Pancreas (tissue), 10 donors: Measurements from ENCODE around the gene RBSN. TPM values are rescaled to one million over a fixed set of nuclear protein-coding genes. Genes with fewer than 3 reads are reported as not detected.

Experiments used
- ATAC-seq, 4 donors: fragments of 200-7000 bp; cut with Tn5 transposase; one replicate each; pipeline versions ENCODE4 v1.8.0 to v1.9.1; 2020; ENCODE audit warnings: mild to moderate bottlenecking in 4 of 4, moderate library complexity in 4 of 4
- DNase-seq, 6 donors: peaks; one replicate each; pipeline ENCODE4 v3.0.0-alpha.2; 2020
- FAIRE-seq: peaks from 2 replicates; lab custom pipeline; 2012; peaks lifted over from hg19 to GRCh38; lab: Jason Lieb, UNC
- H3K27ac ChIP-seq, 4 donors: fragments of 200-600 bp; sonication (generic); 1 replicate in 3 of 4; 2 replicates in 1 of 4; pipeline versions ENCODE4 v1.5.0 to v1.8.0; 2020
- H3K27me3 ChIP-seq, 4 donors: fragments of 200-600 bp; one replicate each; pipeline ENCODE4 v1.8.0; 2021
- H3K36me3 ChIP-seq, 3 donors: fragments of 200-600 bp; sonication (generic) in 1 of 3; one replicate each; pipeline versions ENCODE4 v1.5.0 to v1.8.0; 2020 to 2021
- H3K4me1 ChIP-seq, 3 donors: fragments of 200-600 bp; one replicate each; pipeline ENCODE4 v1.8.0; 2021
- H3K4me3 ChIP-seq, 4 donors: fragments of 200-600 bp; sonication (generic) in 2 of 4; one replicate each; pipeline versions ENCODE4 v1.5.0 to v1.8.0; 2020 to 2021
- H3K9me3 ChIP-seq, 4 donors: fragments of 200-600 bp; one replicate each; pipeline ENCODE4 v1.8.0; 2021
- CTCF ChIP-seq, 4 donors: fragments of 200-600 bp; sonication (generic) in 3 of 4; IDR thresholded peaks; one replicate each; pipeline versions ENCODE4 v1.5.0 to v1.8.0; 2021; ENCODE audit warnings: antibody characterized with exemption in 4 of 4
- WGBS, 2 donors: extraction: QIAGEN DNeasy Blood & Tissue Kit; methylation state at CpG; one replicate each; pipeline ENCODE4 v1.1.7; 2013; 5-methylcytosine and 5-hydroxymethylcytosine counted together
- intact Hi-C, 3 donors: fragments of 100-400 bp; cut with DNase I; formaldehyde crosslinking; loops; one replicate each; pipeline versions ENCODE4 v1.11.1 to v1.14.2; 2022
- polyA plus RNA-seq, 2 donors: library from polyadenylated mRNA; stranded (reverse); fragments of 200-250 nt; gene quantifications; one replicate each; pipeline ENCODE4 v1.2.3, GENCODE V29; 2013
- total RNA-seq, 6 donors: library from RNA; stranded (reverse); fragmentation: NEBNext Ultra II Directional in 4 of 6; extraction: Animal tissue kit (Norgen Biotek cat#: 25700) in 4 of 6; gene quantifications; one replicate each; pipeline versions ENCODE4 v1.2.1 to v1.2.4, GENCODE V29; 2021 to 2023
- donor health status: healthy with polysubstance abuse.
- donor health status: DM: no; HTN: no; CAD: no; lungs with moderate emphysema.
- donor health status: DM: no; HTN: no; CAD: no.
- donor health status: control.
- donor health status: control.
- donor health status: Bipolar disorder and iron deficiency.
- donor health status: DM: yes; HTN: yes; CAD: no.
- donor health status: DM: no; HTN: no; CAD: no.
- donor health status: DM: no; HTN: no; CAD: no.
- donor health status: DM: yes; HTN: yes; CAD: no.

The RBSN gene
- total and polyA plus RNA-seq, 8 donors: 5.7 to 10.9 (median 8.5) TPM

DNA sequence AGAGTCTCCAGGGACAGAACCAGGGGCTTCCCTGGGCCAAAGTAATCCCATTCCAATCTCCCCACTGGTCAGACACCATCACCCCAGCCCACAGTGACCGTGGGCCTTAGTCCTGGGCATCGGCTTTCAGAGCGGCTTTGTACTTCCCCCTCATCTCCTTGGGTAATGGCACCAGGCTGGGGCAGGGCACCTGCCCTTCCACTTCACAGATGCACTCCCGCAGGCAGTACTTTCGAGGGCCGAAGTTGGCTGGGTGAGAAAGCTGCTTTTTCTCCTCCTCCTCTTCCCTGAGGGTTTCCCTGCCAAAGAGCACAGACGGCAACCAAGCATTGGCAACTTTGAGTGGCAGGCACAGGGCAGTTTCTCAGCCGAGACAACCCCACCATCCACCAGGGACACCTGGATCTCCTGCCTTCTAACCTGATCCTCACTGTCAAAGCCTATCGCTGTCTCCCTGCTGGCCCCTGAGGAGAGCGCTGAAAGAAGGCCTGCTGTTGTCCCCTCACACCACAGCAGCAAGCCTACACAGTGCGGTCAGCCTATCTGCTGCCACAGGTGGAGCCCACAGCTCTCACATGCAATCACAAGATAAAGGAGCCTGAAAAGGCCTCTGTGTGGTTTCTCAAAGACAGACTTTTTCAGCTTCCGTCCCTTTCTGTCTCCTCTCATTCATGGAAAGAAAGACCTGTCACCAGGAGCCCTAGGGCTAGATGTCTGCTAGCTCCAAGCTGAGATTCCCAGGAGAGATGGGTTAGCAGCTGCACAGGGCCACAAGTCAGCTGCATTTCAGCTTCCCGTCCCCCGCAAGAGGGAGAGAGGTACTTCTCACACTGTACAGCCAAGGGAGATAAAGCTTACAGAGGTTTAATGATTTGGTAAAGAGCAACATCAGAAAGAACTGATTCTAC lies 46.4 kb downstream of the RBSN start:
- Histone ChIP-seq H3K4me1 (no peaks in the 10 kb centered on the region), H3K27me3 (no peaks in the 10 kb centered on the region), H3K4me3 (no peak overlapping the region), H3K9me3 (no peaks in the 10 kb centered on the region), H3K36me3 (peaks cover 3 to 23% (median 14%) of the 10 kb centered on the region in 3 donors), H3K27ac (no peak overlapping the region)
- DNase-seq: no peak
- TF ChIP-seq CTCF (IDR thresholded peaks at IDR 0.05): no peak
- intact Hi-C loops: no loop called here
- ATAC-seq: no peak
- no peak for FAIRE-seq
- WGBS, 2 donors: 95% methylated on average over 14 of the region's 14 CpGs

DNA sequence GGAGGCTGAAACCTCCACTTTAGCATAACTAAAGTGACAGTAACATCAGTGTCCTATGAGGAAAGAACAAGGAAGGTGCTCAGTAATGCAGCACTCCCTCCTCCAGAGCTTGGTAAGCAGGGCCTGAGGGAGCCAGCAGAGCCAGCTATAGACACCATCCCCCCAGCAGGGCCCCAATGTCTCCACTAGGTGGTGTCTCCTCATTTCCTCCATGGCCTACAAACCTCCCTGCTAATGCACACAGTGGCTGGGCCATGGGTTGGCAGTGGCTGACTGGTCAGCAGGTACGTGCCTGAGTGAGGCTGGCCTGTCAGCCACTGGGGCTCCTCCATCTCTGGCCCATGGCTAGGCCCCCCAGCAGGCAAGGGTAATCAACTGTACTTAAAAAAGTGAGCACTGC lies 47.4 kb downstream of the RBSN start:
- H3K4me1 ChIP-seq: no peaks in the 10 kb centered on the region
- intact Hi-C loops: no loop called here
- no peak overlapping the region for H3K4me3 ChIP-seq
- ATAC-seq (peak; percentile 69 to 90 (median 85)), DNase-seq (peak in 2 of 6 donors; percentile 36 to 39), FAIRE-seq (no peak)
- H3K27ac ChIP-seq: no peak overlapping the region
- H3K36me3 ChIP-seq: peaks cover 3 to 34% (median 17%) of the 10 kb centered on the region in 3 donors
- peak; percentile 15 to 47 (median 35) for TF ChIP-seq CTCF (IDR thresholded peaks at IDR 0.05)
- 69 to 73% methylated on average over 1 of the region's 1 CpG for WGBS, 2 donors
- H3K27me3 ChIP-seq: no peaks in the 10 kb centered on the region
- no peaks in the 10 kb centered on the region for H3K9me3 ChIP-seq

DNA sequence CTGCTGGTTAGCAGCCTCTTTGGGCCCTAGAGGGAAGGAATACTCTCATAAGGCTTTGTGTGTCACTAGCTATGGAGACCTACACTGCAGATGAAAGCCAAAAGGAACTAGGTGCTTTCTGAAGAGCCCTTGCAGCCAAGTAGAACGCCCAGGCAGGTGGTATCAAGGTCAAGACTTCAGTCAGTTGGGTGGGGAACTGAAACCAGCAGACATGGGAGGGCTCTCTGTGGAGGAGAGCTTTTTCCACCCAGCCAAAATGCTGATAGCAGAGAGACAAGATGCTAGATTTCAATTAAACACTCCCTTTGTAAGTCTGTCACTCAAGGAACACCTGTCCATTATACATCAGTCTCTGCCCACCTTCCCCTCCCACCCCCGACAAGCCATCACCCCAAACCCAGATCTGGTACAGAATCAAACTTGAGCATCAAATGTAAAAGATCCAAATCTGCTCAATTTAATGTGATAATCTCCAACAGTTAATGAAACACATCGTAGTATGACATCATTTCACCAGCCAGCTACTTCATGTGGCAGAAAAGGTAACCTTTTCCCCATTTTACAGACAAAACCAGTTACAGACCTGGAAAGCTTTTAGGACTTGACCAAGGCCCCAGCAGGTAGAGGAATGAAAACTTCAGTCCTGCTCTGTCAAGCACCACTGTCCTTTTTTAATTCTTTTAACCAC lies 48.4 kb downstream of the RBSN start:
- DNase-seq (no peak), FAIRE-seq (no peak), ATAC-seq (no peak)
- intact Hi-C loops: no loop called here
- Histone ChIP-seq H3K4me3 (no peak overlapping the region), H3K4me1 (no peaks in the 10 kb centered on the region), H3K9me3 (no peaks in the 10 kb centered on the region), H3K27me3 (no peaks in the 10 kb centered on the region), H3K27ac (no peak overlapping the region), H3K36me3 (peaks cover 3 to 44% (median 17%) of the 10 kb centered on the region in 3 donors)
- WGBS, 2 donors: 68 to 73% methylated on average over 3 of the region's 3 CpGs
- no peak for TF ChIP-seq CTCF (IDR thresholded peaks at IDR 0.05)

- Histone ChIP-seq H3K27me3 (no peaks in the 10 kb centered on the region), H3K4me3 (no peak overlapping the region), H3K27ac (no peak overlapping the region), H3K9me3 (no peaks in the 10 kb centered on the region), H3K36me3 (peaks cover 3 to 50% (median 17%) of the 10 kb centered on the region in 3 donors), H3K4me1 (no peaks in the 10 kb centered on the region)
- TF ChIP-seq CTCF (IDR thresholded peaks at IDR 0.05): no peak
- DNase-seq: no peak
- no peak for ATAC-seq
- 87 to 88% methylated on average over 2 of the region's 2 CpGs for WGBS, 2 donors
- intact Hi-C loops: no loop called here
- FAIRE-seq: no peak
Observed at GRCh38 chr3:15049584-15049983, 49.4 kb downstream of the RBSN start.
